HG02759 (cell line): ENCODE results near the gene ANKRD31.

Experiments used
- ATAC-seq: cut with Tn5 transposase; IDR thresholded peaks from one replicate; pipeline ENCODE4 v1.9.1; 2021; ENCODE audit warnings: mild to moderate bottlenecking, moderate library complexity; ENCODE audit not compliant: unreplicated experiment

ANKRD31 gene

GRCh38 chr5:75071100-75071499 lies 165.6 kb downstream of the ANKRD31 start:
- ATAC-seq, result no peak

DNA sequence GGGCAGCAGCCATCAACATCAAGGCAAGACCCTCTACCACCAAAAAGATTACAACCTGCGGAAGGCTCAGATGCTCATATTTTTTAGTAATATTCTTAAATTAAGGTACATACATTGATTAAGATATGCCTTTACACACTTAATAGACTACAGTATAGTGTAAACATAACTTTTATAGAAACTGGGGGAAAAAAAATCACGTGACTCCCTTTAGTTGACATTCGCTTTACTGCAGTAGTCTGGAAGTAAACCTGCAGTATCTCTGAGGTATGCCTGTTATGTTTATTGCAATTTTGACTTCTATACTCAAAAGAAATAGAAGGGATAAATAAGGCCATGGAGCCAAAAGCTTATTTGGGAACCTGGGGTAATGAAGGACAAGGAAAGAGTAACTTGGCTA lies 169.2 kb downstream of the ANKRD31 start:
- no peak for ATAC-seq

DNA sequence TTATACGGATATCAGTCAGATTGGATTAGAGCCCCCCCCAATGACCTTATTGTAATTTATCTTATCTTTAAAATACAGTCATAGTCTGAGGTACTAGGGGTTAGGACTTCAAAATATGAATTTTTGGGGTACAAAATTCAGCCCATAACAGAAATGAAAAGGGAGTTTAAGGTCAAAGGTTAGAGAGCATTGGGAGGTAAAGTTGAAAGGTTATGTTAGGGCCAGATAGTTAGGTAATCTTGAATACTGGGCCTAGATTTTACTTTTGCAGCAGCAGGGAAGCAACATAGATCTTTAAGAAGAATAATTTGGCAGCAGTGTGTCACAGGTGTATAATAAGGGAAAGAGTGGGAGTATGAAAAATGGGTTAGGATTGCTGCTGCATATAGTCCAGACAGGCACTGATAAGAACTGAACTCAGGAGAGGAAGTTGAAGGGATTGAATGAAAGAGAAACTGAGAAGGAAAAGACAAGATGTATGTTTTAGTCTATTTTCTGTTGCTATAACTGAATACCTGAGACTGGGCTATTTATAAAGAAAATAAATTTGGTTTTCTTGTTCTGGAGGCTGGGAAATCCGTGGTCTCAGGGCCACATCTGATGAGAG lies 173.7 kb downstream of the ANKRD31 start:
- no peak for ATAC-seq

GRCh38 chr5:75059912-75060545 lies 176.6 kb downstream of the ANKRD31 start:
- ATAC-seq, result no peak

DNA sequence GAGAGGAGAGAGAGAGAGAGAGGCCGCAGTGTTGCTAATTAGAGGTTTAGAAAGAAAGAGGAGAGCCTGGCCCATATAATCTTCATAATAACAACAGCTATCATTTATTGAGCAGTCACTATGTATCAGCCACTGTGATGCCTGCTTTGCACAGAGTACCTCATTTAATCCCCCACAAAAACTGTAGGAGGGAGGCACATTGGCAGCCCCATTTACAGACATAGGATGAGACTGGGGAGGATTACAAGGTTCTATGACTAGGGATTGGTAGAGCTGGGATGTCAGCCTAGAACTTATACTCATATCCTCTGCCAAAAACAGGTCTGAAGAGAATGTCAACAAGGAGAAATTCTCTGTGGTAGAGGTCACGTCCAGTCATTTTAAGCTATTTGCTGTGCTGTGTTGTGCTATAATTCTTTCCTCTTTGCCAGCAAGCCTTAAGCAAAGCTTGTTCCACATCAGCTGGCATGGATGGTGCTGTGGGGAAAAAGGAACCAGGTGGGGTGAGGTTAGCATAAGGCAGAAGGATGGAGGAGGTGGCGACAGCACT lies 177.6 kb downstream of the ANKRD31 start:
- ATAC-seq, result no peak

GRCh38 chr5:75057561-75057960 lies 179.1 kb downstream of the ANKRD31 start:
- no peak for ATAC-seq

DNA sequence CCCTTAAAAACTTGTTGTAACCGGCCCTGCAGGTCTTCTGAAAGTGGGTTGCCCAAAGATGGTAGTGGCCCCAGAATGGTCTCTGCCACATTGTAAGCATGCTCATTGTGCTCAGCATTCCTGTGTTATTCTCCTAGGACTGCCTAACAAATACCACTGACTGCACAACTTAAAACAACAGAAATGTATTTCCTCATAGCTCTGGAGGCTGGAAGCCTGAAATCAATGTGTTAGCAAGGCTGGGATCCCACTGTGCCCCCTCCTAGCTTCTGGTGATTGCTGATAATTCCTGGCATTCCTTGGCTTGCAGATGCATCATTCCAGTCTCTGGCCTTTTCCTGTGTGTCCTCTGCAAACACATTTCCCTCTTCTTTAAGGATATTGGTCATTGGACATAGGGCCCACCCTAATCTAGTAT lies 180.9 kb downstream of the ANKRD31 start:
- no peak for ATAC-seq

- no peak for ATAC-seq
These were observed 182.3 kb downstream of the ANKRD31 start for GRCh38 chr5:75054134-75054930.

- ATAC-seq, result no peak
These were observed 183.2 kb downstream of the ANKRD31 start for GRCh38 chr5:75053304-75054133.

GRCh38 chr5:75053054-75053303 lies 183.7 kb downstream of the ANKRD31 start:
- ATAC-seq, result no peak

DNA sequence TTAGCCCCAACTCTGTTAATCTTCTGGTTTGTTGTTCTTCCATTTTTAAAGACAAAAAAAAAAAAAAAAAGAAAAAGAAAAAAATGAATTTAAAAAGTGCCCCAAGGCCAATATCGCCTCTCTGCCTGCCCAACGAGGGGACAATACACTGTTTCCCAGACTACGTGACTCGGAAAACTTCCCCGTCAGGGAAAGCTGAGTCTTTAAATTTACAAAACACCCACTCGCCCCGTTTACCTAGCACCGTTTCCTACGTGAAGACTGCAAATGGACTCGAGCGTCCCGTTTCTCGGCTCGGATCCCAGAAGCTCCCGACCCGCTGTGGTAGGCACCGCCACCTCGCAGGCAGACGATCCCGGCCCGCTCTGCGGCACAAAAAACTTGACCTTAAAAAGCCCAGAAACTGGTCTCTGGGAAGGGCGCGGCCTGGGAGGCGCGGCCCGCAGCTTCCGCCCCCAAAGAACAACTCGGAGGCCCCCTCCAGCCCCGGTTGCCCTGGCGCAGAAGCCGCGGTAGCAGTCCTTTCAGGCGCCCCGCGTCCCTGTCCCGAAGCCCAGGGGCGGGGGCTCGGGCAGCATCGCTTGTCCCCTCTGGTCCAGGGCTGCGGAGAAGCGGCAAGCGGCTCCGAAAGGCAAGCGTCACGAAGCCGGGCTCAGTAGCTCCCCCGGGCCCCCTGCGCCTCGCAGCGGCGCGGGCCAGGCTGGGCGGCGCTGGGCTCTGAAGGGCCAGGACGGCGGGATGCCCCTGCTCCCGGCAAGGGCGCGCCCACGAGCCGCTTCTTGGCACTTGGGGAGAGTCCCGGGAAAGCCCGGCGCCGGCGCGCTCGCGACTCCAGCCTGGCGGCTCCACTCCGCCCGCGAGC lies 184.3 kb downstream of the ANKRD31 start, which contains the start of gene GCNT4:
TSS of gene GCNT4 (minus strand) at position 367 of the 862 bp plus-strand sequence. CDS start 22,521 bp downstream, outside the sequence.
- ATAC-seq, result no peak

DNA sequence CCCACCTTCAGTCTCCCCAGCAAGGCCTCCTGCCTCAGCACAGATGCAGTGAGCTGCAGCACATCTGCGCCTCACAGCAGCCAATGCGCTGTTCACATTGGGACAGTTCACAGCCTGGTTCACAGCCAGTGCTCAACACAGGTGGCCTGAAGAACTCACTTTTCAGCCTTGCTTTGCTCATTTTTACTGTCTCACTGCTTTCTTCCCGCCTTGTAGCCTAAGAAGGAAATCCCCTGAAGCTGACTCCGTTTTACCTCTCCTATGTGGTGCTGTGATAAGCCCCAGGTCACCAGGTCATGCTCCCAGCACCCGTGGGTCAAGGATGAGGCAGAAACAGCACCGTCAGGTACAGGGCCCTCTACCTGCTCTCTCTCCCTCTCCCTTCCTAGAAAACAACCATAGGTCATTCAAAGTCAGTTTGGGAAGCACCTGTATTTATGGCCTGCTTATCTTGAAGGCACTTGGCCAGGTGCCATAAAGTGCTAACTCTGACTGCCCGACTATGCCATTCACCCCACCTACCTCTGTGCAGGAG lies 185.4 kb downstream of the ANKRD31 start:
- ATAC-seq, result no peak

DNA sequence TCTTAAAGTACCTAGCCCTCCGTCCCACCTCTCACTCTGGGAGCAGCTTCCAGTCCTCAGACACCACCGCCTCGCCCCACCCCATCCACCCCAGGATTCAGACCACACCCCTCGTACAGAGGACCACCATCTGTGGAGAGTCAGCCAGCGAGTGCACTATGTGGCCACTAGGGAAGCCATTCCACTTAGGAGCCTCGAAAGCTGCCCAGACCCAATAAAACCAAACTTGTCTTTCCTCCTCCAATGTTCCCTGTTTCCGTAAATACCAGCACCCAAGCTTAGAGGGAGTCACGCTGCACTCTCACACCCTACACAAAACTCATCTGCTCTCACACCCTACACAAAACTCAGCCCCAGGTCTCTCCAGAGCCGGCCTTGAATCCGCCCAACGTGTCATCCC lies 186.3 kb downstream of the ANKRD31 start:
- no peak for ATAC-seq

DNA sequence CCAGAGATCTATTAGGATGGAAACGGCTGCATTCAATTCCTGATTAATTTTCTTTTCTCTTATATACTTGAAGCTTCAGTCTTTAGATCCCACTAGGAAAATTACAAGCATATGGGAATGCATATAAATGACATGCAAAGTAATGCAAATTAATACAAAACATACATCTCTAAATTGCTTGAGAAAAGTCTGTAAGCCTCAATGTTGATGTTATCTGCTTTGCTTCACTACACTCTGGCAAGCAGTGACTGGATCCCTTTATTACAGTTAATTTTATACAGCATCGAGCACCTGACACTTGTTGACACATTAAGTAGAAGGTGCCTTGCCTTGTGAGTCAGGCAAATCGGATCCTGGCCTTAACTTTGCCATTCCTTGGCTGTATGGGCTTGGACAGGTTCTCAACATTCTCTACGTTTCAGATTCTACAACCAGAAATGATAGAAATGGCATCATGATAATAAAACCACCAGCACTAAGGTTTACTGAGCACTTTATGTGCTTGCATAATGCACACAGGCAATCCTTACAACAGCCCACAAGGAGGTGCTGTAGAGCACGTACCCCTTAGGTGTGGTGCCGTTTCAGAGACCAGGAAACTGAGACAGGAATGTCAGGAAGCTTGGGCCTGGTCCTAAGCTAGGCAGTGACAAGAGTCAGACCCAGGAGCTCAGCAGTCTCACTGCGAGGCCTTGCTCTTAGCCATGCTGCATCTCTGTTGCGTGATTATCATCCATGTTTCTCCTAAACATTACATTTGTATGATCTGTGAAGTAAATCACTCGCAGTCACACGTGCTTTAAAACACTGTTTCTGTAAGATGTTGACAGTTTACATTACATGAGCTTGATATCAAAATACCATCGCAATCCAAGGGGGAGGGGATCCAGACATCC lies 187.0 kb downstream of the ANKRD31 start:
- ATAC-seq, result peak; percentile 42

DNA sequence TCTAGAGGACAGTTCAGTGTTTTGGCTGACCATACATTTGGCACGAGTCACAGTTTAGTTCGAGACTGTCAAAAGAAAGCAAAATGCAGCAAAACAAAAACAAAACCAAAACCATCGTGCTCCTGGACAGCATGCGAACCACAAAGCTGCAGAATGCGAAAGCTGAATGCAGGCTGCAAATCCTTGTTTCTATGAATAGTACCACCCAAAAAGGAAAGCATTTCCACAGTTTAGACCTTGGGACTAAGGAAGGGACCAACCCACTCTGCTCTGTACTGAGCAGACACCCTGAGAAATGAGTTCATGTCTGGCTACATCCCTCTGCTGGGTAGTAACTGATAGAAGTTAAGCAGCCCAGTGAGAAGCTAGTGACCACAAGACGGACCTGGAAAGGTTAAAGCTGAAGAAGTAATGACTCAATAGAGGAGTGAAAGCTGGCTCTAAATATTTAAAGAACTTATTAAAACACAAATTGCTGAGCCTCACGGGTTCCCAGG lies 188.2 kb downstream of the ANKRD31 start:
- no peak for ATAC-seq

GRCh38 chr5:75047356-75047755 lies 189.3 kb downstream of the ANKRD31 start:
- ATAC-seq, result no peak

DNA sequence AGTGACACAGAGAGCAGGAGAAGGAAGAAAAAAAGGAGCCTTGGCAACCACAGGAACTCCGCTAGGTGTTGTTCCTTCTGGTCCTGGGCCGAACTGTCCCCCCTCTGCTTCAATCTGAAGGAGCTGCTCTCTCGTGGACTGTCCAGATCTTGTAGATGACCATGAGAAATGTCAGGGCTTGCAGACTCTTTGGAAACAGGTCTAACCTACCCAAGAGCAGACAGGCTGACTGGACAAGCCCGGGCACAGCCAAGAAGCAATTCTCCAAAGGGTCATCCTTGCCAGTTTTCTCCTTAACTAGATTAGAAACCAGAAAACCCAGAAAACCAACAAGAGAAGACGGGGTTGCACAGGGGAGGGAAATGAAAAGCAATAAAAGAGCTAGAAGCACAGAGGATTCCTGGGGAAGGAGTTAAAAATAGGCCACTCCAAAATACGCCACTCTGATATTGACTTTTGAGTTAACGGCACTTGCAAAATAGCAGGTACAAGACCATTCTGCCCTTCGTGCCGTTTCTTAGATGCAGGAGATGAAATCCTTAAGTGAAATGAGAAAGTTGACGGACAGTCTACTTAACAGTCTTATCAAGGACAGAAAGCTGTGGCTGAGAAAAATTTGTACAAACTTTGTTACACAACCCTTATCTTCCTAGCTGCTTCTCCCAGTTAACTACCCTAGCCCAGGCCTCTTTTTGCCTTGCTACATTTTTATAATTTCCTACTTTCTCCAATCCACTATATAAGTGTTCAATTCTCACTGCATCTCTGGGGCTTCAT lies 190.1 kb downstream of the ANKRD31 start:
- no peak for ATAC-seq

DNA sequence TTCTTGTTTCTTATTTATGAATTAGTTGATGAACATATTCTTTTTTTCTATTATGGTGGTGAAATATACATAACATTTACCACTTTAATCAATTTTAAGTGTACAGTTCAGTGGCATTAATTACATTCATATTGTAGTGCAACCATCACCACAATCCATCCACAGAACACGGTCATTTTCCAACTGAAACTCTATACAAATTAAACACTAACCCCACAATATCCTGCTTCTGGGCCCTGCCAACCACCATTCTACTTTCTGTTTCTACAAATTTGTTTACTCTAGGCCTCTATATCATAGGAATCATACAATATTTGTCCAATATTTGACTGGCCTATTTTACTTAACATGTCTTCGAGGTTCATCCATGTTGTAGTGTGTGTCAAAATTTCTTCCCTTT lies 191.6 kb downstream of the ANKRD31 start:
- no peak for ATAC-seq
